ENCODE data around the gene KRT80.

The KRT80 gene

GRCh38 chr12:52178443-52178842 is 13.4 kb downstream of the KRT80 start:
- DNase-seq, result no peak

GRCh38 chr12:52175371-52176350 is 16.2 kb downstream of the KRT80 start:
- no peak for DNase-seq

- no peak for DNase-seq
Observed at GRCh38 chr12:52173526-52173925, 18.3 kb downstream of the KRT80 start.

- no peak for DNase-seq
Observed at GRCh38 chr12:52172956-52173355, 18.9 kb downstream of the KRT80 start.

- peak; percentile 7 to 32 for DNase-seq
Observed at GRCh38 chr12:52171950-52172512, 19.8 kb downstream of the KRT80 start.

- no peak for DNase-seq
Observed at GRCh38 chr12:52170827-52171226, 21.0 kb downstream of the KRT80 start.

- no peak for DNase-seq
Observed at GRCh38 chr12:52169886-52170285, 21.9 kb downstream of the KRT80 start.

GRCh38 chr12:52168019-52168717 is 23.6 kb downstream of the KRT80 start:
- DNase-seq, result peak in 1 of 2 donors; percentile 18

GRCh38 chr12:52167526-52167925 is 24.3 kb downstream of the KRT80 start:
- no peak for DNase-seq

GRCh38 chr12:52166672-52167071 is 25.1 kb downstream of the KRT80 start:
- no peak for DNase-seq

GRCh38 chr12:52165096-52165855 is 26.5 kb downstream of the KRT80 start:
- peak; percentile 52 to 55 for DNase-seq

- DNase-seq, result no peak
Observed at GRCh38 chr12:52164624-52165023, 27.2 kb downstream of the KRT80 start.

- DNase-seq, result no peak
Observed at GRCh38 chr12:52162981-52163380, 28.8 kb downstream of the KRT80 start.

GRCh38 chr12:52160200-52160599 is 31.6 kb downstream of the KRT80 start:
- no peak for DNase-seq

- no peak for DNase-seq
Observed at GRCh38 chr12:52157566-52158150, 34.2 kb downstream of the KRT80 start.

- peak; percentile 60 to 65 for DNase-seq
Observed at GRCh38 chr12:52156757-52157565, 34.9 kb downstream of the KRT80 start.

- DNase-seq, result no peak
Observed at GRCh38 chr12:52156311-52156710, 35.5 kb downstream of the KRT80 start.

- no peak for DNase-seq
Observed at GRCh38 chr12:52155048-52155868, 36.6 kb downstream of the KRT80 start.

- DNase-seq, result no peak
Observed at GRCh38 chr12:52152905-52153317, 38.9 kb downstream of the KRT80 start.
